Panc1 (cell line): ENCODE data around the gene IL17B.

Source experiments
- TF ChIP-seq, protein P1 (sequence below): fragments of 450-650 bp; IDR thresholded peaks from 2 replicates; pipeline ENCODE4 v1.5.1; 2017; ENCODE audit warnings: mild to moderate bottlenecking
- TF ChIP-seq, protein P2 (sequence below), 2 experiments: IDR thresholded peaks; 2 replicates each; pipeline ENCODE4 v1.6.1; 2011 to 2012; ENCODE audit warnings: low read depth in 2 of 2, control low read depth in 1 of 2, low read length in 1 of 2, mild to moderate bottlenecking in 1 of 2, moderate library complexity in 1 of 2; ENCODE audit not compliant: insufficient read depth in 1 of 2

DNA sequence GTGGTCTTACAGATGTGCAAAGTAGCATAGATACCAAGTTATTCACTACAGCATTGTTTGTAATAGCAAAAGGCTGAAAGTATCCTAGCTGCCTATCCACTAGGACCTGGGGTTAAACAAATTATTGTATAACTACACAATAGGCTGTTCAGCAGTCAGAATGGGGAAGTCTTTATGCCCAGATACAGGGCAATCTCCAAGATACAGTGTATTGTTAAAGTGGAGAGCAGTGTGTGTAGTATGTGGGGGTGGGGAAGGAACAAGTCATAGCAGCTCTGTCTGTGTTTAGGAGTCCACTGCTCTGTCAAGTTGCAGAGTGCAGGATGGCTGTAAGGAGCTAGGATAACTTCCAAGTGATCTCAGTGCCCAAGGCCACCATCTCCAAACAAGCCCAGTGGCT is 15.7 kb downstream of the IL17B start:
- TF ChIP-seq, protein P1, sequence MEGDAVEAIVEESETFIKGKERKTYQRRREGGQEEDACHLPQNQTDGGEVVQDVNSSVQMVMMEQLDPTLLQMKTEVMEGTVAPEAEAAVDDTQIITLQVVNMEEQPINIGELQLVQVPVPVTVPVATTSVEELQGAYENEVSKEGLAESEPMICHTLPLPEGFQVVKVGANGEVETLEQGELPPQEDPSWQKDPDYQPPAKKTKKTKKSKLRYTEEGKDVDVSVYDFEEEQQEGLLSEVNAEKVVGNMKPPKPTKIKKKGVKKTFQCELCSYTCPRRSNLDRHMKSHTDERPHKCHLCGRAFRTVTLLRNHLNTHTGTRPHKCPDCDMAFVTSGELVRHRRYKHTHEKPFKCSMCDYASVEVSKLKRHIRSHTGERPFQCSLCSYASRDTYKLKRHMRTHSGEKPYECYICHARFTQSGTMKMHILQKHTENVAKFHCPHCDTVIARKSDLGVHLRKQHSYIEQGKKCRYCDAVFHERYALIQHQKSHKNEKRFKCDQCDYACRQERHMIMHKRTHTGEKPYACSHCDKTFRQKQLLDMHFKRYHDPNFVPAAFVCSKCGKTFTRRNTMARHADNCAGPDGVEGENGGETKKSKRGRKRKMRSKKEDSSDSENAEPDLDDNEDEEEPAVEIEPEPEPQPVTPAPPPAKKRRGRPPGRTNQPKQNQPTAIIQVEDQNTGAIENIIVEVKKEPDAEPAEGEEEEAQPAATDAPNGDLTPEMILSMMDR = no peak
- TF ChIP-seq, protein P2, sequence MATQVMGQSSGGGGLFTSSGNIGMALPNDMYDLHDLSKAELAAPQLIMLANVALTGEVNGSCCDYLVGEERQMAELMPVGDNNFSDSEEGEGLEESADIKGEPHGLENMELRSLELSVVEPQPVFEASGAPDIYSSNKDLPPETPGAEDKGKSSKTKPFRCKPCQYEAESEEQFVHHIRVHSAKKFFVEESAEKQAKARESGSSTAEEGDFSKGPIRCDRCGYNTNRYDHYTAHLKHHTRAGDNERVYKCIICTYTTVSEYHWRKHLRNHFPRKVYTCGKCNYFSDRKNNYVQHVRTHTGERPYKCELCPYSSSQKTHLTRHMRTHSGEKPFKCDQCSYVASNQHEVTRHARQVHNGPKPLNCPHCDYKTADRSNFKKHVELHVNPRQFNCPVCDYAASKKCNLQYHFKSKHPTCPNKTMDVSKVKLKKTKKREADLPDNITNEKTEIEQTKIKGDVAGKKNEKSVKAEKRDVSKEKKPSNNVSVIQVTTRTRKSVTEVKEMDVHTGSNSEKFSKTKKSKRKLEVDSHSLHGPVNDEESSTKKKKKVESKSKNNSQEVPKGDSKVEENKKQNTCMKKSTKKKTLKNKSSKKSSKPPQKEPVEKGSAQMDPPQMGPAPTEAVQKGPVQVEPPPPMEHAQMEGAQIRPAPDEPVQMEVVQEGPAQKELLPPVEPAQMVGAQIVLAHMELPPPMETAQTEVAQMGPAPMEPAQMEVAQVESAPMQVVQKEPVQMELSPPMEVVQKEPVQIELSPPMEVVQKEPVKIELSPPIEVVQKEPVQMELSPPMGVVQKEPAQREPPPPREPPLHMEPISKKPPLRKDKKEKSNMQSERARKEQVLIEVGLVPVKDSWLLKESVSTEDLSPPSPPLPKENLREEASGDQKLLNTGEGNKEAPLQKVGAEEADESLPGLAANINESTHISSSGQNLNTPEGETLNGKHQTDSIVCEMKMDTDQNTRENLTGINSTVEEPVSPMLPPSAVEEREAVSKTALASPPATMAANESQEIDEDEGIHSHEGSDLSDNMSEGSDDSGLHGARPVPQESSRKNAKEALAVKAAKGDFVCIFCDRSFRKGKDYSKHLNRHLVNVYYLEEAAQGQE (IDR thresholded peaks at IDR 0.05; ENCODE audit: insufficient read depth in 1 of 2, low read depth in 2 of 2, low read length in 1 of 2) = no peak
